ENCODE results near the gene RAB20.

Gene RAB20

DNA sequence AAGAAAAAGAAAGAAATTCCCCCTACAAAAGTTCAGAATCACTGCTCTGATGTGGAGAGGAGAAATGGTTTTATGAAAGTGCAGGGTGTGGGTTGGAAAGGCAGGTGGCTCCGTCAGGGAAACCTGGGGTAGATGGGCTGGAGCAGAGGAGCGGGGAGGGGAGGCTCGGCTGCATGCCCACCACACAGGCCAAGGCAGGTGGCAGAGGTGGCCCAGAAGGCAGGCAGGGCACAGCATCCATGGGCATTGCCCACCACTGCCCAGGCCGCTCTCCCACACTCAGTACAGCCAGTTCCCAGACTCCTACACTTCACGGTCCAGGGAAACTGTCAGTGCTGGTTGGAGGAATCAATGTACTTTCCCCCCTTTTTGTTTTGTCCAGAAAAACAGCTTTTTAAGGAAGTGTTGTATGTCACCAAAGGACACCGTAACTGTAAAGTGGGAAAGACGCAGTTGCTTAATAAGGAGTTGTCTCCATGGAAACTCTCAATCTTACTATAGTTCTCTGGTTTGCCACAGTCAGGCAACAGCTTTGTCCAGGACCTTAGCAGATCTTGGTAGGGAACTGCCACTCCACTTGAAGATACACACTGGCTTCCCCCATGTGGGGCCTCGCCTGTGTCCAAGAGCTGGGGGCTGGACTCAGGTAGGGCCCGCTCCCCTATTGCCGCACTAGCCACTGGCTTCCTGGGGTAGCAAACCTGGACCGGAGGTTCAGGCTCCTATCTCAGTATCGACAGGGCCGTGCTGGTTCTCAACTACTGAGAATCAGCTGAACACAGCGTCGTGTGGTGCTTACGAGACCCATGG, 82.9 kb downstream of the RAB20 start:
- Mint-ChIP-seq H3K27me3 (peaks cover 58% of the 10 kb centered on the region), H3K36me3 (ENCODE audit: insufficient read depth) (no peaks in the 10 kb centered on the region), H3K4me3 (no peak overlapping the region), H3K27ac (ENCODE audit: low read depth) (no peak overlapping the region), H3K9me3 (no peaks in the 10 kb centered on the region), H3K4me1 (no peaks in the 10 kb centered on the region)
- DNase-seq (ENCODE audit: low spot score in 2 of 2) = no peak
- ATAC-seq (replicated peaks; ENCODE audit: extremely low read depth, poor library complexity, severe bottlenecking) = no peak

DNA sequence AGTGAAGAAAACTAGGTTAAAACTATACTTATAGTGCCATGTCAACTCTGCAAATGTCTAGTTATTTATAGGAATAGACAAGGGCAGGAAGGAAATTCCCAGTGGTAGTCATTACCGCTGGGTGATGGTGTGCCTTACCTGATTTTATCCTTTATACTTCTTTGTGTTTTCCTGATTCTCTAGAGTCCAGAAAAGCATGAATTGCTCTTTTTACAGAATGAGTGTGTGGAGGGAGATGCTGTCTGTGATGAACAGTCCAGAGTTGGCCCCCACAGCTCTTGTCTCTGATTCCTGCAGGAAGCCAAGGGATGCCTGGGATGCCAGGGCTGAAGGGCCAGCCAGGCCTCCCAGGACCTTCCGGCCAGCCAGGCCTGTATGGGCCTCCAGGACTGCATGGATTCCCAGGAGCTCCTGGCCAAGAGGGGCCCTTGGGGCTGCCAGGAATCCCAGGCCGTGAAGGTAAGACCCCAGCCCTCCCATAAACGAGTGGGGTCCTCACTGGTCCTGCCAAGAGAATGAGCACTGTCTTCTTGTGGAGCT, 83.7 kb downstream of the RAB20 start:
- H3K4me1 Mint-ChIP-seq = no peaks in the 10 kb centered on the region
- DNase-seq (ENCODE audit: low spot score in 2 of 2) = no peak
- no peaks in the 10 kb centered on the region for H3K9me3 Mint-ChIP-seq

DNA sequence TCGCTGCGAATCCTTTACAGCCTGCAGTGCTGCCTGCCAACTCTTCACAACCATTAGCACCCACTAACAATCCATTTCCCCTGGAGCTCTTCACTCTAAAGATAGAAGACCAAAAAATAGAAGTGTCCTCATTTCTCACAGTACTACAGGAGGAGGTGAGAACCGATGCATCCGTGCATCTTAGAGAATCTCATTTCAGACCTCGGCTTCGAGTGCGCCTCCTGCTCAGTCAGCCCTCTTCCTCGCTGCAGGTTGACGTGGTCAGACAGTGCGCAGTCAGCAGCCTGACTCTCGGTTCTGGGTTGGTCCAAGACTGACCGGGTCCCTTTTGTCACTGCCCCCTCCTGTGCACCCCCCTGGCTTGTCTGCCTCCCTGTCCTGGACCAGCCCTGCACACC, 85.3 kb downstream of the RAB20 start:
- H3K4me1 Mint-ChIP-seq = no peaks in the 10 kb centered on the region
- H3K36me3 Mint-ChIP-seq (ENCODE audit: insufficient read depth) = no peaks in the 10 kb centered on the region
- DNase-seq (ENCODE audit: low spot score in 2 of 2) = no peak
- no peak overlapping the region for H3K27ac Mint-ChIP-seq (ENCODE audit: low read depth)
- H3K9me3 Mint-ChIP-seq = no peaks in the 10 kb centered on the region
- peaks cover 48% of the 10 kb centered on the region for H3K27me3 Mint-ChIP-seq
- no peak for ATAC-seq (replicated peaks; ENCODE audit: extremely low read depth, poor library complexity, severe bottlenecking)
- H3K4me3 Mint-ChIP-seq = no peak overlapping the region

More for the DNA sequence above, 83.7 kb downstream of the RAB20 start:
- Mint-ChIP-seq H3K27ac (ENCODE audit: low read depth) (no peak overlapping the region), H3K27me3 (peaks cover 52% of the 10 kb centered on the region), H3K36me3 (ENCODE audit: insufficient read depth) (no peaks in the 10 kb centered on the region), H3K4me3 (no peak overlapping the region)
- no peak for ATAC-seq (replicated peaks; ENCODE audit: extremely low read depth, poor library complexity, severe bottlenecking)

GRCh38 chr13:110475550-110476219, 85.8 kb downstream of the RAB20 start:
- Mint-ChIP-seq H3K4me1 (no peaks in the 10 kb centered on the region), H3K4me3 (no peak overlapping the region), H3K27me3 (peaks cover 54% of the 10 kb centered on the region), H3K36me3 (ENCODE audit: insufficient read depth) (no peaks in the 10 kb centered on the region), H3K9me3 (no peaks in the 10 kb centered on the region), H3K27ac (ENCODE audit: low read depth) (no peak overlapping the region)
- ATAC-seq (replicated peaks; ENCODE audit: extremely low read depth, poor library complexity, severe bottlenecking) (no peak), DNase-seq (ENCODE audit: low spot score in 2 of 2) (no peak)

DNA sequence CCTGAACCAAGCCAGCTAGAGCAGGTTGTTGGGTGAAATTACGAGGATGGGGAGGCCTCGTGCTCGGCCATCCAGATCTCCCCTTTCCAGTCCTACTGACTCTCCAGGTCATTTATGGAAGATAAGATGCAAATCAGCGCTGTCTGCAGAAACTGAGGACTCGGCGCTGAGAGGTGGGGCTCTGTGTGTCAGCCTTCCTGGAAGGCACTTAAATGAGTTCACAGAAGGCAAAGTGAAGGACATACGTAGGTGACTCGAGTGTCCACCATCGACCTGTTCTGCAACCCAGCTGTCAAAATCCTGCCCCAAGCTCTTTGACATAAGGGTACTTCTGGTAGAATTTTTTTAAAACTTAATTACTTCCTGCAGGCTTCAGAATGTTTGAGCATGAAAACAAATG, 86.4 kb downstream of the RAB20 start:
- DNase-seq (ENCODE audit: low spot score in 2 of 2) (no peak), ATAC-seq (replicated peaks; ENCODE audit: extremely low read depth, poor library complexity, severe bottlenecking) (no peak)
- no peak overlapping the region for H3K4me3 Mint-ChIP-seq
- H3K27me3 Mint-ChIP-seq = peaks cover 58% of the 10 kb centered on the region
- no peaks in the 10 kb centered on the region for H3K4me1 Mint-ChIP-seq
- no peaks in the 10 kb centered on the region for H3K36me3 Mint-ChIP-seq (ENCODE audit: insufficient read depth)
- H3K9me3 Mint-ChIP-seq = no peaks in the 10 kb centered on the region
- no peak overlapping the region for H3K27ac Mint-ChIP-seq (ENCODE audit: low read depth)

DNA sequence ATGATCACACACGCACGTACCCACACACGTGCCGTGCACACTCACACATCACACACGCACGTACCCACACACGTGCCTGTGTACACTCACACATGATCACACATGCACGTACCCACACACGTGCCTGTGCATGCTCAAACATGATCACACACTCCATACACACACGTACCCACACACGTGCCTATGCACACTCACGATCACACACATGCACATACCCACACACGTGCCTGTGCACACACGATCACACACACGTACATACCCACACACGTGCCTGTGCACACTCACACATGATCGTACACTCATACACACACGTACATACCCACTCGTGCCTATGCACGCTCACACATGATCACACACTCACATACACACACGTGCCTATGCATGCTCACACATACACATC, 86.8 kb downstream of the RAB20 start:
- Mint-ChIP-seq H3K4me1 (no peaks in the 10 kb centered on the region), H3K27me3 (peaks cover 56% of the 10 kb centered on the region), H3K36me3 (ENCODE audit: insufficient read depth) (no peaks in the 10 kb centered on the region), H3K27ac (ENCODE audit: low read depth) (no peak overlapping the region), H3K9me3 (no peaks in the 10 kb centered on the region), H3K4me3 (no peak overlapping the region)
- DNase-seq (ENCODE audit: low spot score in 2 of 2) (no peak), ATAC-seq (replicated peaks; ENCODE audit: extremely low read depth, poor library complexity, severe bottlenecking) (no peak)
